WERI-Rb-1 (cell line): ENCODE measurements around the gene SRBD1.

Experiments used
- DNase-seq: peaks from one replicate; pipeline ENCODE4 v3.0.0-alpha.2; 2020
- H3K27ac ChIP-seq: fragments of 250-450 bp; sonication (Bioruptor Pico); 2 replicates; pipeline ENCODE4 v1.5.1; 2020; ENCODE audit warnings: mild to moderate bottlenecking, moderate library complexity
- H3K27me3 ChIP-seq: fragments of 250-450 bp; sonication (Bioruptor Pico); 2 replicates; pipeline ENCODE4 v1.5.1; 2021; ENCODE audit warnings: mild to moderate bottlenecking, low read depth, moderate library complexity; ENCODE audit not compliant: insufficient read depth, severe bottlenecking
- H3K36me3 ChIP-seq: fragments of 250-450 bp; sonication (Bioruptor Pico); 2 replicates; pipeline ENCODE4 v1.5.1; 2020; ENCODE audit warnings: mild to moderate bottlenecking, moderate library complexity
- H3K4me3 ChIP-seq: 2 replicates; pipeline ENCODE4 v1.5.1; 2011; ENCODE audit warnings: low read depth, mild to moderate bottlenecking, control low read depth, low read length
- H3K9me3 ChIP-seq: fragments of 250-450 bp; sonication (Bioruptor Pico); 2 replicates; pipeline ENCODE4 v1.5.1; 2021; ENCODE audit warnings: mild to moderate bottlenecking, moderate library complexity; ENCODE audit not compliant: severe bottlenecking
- CTCF ChIP-seq: IDR thresholded peaks from 2 replicates; pipeline ENCODE4 v1.5.1; 2011; ENCODE audit warnings: low read depth, mild to moderate bottlenecking, control low read depth, inconsistent platforms, low read length

SRBD1 gene

GRCh38 chr2:45627911-45628310, 16.8 kb upstream of the SRBD1 start:
- no peak overlapping the region for H3K4me3 ChIP-seq
- TF ChIP-seq CTCF = no peak
- H3K36me3 ChIP-seq = no peaks in the 10 kb centered on the region
- no peak overlapping the region for H3K27ac ChIP-seq
- no peak for DNase-seq
- H3K27me3 ChIP-seq = no peaks in the 10 kb centered on the region
- no peaks in the 10 kb centered on the region for H3K9me3 ChIP-seq

- Histone ChIP-seq H3K36me3 (no peaks in the 10 kb centered on the region), H3K9me3 (no peaks in the 10 kb centered on the region), H3K27ac (no peak overlapping the region), H3K27me3 (no peaks in the 10 kb centered on the region), H3K4me3 (no peak overlapping the region)
- no peak for DNase-seq
- TF ChIP-seq CTCF = no peak
These were observed 15.5 kb upstream of the SRBD1 start for GRCh38 chr2:45626387-45627221.

GRCh38 chr2:45625824-45626223, 14.8 kb upstream of the SRBD1 start:
- no peaks in the 10 kb centered on the region for H3K9me3 ChIP-seq
- DNase-seq = no peak
- no peak for TF ChIP-seq CTCF
- no peaks in the 10 kb centered on the region for H3K36me3 ChIP-seq
- H3K27ac ChIP-seq = no peak overlapping the region
- no peaks in the 10 kb centered on the region for H3K27me3 ChIP-seq
- H3K4me3 ChIP-seq = no peak overlapping the region

- no peak for TF ChIP-seq CTCF
- H3K27me3 ChIP-seq = no peaks in the 10 kb centered on the region
- no peaks in the 10 kb centered on the region for H3K36me3 ChIP-seq
- no peak overlapping the region for H3K4me3 ChIP-seq
- H3K27ac ChIP-seq = no peak overlapping the region
- DNase-seq = no peak
- H3K9me3 ChIP-seq = no peaks in the 10 kb centered on the region
These were observed 12.0 kb upstream of the SRBD1 start for GRCh38 chr2:45623098-45623497.

- H3K4me3 ChIP-seq = no peak overlapping the region
- H3K9me3 ChIP-seq = no peaks in the 10 kb centered on the region
- H3K27ac ChIP-seq = no peak overlapping the region
- H3K36me3 ChIP-seq = no peaks in the 10 kb centered on the region
- no peak for TF ChIP-seq CTCF
- H3K27me3 ChIP-seq = no peaks in the 10 kb centered on the region
- no peak for DNase-seq
These were observed 11.4 kb upstream of the SRBD1 start for GRCh38 chr2:45622336-45623075.
